Retinal pigment epithelial cell (primary cell): ENCODE data around the gene PEAR1.

Experiments
- DNase-seq: peaks from one replicate; pipeline ENCODE4 v3.0.0-alpha.2; 2010; ENCODE audit warnings: low read depth
- H3K4me3 ChIP-seq: 2 replicates; pipeline ENCODE4 v1.5.1; 2011; ENCODE audit warnings: mild to moderate bottlenecking, low read length, control low read depth, moderate library complexity
- TF ChIP-seq, protein P1 (sequence below): conservative IDR thresholded peaks from 2 replicates; pipeline ENCODE4 v1.5.1; 2011; ENCODE audit warnings: low read depth, low read length, control low read depth, inconsistent platforms

The PEAR1 gene

DNA sequence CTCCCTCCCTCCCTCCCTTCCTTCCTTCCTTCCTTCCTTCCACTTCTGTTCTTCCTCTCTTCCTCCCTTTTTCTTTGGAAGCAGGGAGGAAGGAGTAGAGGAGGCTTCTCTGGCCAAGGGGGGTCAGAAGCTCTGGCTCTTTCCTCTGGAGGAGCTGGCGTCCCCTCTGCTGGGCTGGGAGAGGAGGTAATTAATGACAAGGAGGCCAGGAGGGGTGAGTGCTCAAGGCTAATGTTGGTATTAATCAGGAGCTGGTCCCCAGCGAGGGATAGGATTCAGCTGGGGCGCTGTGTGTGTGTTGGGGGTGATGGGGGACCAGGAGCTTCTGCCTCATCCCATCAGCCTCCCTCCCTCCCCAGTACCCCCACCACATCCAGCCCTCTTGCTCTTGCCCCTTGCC lies 6.2 kb upstream of the PEAR1 start:
- no peak for DNase-seq
- H3K4me3 ChIP-seq = no peak overlapping the region
- TF ChIP-seq, protein P1, sequence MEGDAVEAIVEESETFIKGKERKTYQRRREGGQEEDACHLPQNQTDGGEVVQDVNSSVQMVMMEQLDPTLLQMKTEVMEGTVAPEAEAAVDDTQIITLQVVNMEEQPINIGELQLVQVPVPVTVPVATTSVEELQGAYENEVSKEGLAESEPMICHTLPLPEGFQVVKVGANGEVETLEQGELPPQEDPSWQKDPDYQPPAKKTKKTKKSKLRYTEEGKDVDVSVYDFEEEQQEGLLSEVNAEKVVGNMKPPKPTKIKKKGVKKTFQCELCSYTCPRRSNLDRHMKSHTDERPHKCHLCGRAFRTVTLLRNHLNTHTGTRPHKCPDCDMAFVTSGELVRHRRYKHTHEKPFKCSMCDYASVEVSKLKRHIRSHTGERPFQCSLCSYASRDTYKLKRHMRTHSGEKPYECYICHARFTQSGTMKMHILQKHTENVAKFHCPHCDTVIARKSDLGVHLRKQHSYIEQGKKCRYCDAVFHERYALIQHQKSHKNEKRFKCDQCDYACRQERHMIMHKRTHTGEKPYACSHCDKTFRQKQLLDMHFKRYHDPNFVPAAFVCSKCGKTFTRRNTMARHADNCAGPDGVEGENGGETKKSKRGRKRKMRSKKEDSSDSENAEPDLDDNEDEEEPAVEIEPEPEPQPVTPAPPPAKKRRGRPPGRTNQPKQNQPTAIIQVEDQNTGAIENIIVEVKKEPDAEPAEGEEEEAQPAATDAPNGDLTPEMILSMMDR = no peak

DNA sequence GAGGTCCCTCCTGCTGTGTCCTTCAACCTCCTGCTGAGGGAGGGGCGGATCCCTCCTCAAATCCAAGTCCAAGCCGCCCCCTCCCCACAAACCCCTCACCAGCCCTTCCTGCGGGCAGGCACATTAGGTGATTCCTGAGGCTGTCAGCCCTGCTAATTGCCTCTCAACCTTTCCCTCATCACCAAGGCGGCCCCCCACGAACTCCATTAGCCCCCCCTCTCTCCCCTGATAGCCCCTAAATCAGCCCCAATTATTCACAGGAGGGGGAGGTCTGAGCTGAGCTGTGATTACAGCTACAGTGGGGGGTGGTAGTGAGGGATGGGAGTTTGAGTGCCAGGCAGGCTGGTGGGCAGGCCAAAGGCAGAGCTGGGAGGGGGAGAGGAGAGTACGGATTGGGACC lies 5.8 kb upstream of the PEAR1 start:
- TF ChIP-seq, protein P1 = no peak
- H3K4me3 ChIP-seq = no peak overlapping the region
- no peak for DNase-seq

DNA sequence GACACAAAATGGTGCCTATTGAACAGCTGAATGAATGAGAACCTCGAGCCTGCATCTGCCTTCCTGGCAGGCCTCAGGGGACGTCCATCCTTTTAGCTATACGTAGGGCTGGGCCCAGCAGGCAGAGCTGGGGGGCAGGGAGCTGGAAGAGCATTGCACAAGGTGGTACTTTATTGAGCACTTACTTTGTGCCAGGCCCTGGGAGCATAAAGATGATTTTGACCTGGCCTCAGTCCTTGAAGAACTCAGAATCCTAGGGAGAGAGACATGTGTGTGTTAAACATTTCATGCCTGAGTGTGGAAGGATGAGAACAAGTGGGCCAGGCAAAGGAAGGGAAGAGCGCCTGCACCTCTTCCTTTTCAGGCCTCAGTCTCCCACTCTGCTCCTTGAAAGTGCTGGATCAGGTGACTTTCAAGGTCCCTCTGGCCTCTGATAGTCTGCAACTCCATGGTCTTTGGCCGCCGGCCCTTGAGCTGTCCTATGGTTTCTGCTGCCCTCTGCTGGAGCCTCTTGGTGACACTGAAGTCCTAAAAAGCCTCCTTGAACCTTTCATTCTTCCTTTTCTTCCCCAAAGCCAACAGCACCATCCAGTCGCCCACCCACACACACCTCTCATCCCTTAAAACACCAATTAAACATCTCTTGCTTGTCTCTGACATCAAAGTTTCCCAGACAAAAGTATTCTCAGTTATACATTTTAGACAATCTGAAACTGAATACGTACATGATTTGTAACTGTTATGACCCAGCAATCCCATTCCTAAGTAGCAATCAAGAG lies 3.5 kb upstream of the PEAR1 start:
- H3K4me3 ChIP-seq = no peak overlapping the region
- DNase-seq = no peak
- TF ChIP-seq, protein P1 = peak; percentile 89

DNA sequence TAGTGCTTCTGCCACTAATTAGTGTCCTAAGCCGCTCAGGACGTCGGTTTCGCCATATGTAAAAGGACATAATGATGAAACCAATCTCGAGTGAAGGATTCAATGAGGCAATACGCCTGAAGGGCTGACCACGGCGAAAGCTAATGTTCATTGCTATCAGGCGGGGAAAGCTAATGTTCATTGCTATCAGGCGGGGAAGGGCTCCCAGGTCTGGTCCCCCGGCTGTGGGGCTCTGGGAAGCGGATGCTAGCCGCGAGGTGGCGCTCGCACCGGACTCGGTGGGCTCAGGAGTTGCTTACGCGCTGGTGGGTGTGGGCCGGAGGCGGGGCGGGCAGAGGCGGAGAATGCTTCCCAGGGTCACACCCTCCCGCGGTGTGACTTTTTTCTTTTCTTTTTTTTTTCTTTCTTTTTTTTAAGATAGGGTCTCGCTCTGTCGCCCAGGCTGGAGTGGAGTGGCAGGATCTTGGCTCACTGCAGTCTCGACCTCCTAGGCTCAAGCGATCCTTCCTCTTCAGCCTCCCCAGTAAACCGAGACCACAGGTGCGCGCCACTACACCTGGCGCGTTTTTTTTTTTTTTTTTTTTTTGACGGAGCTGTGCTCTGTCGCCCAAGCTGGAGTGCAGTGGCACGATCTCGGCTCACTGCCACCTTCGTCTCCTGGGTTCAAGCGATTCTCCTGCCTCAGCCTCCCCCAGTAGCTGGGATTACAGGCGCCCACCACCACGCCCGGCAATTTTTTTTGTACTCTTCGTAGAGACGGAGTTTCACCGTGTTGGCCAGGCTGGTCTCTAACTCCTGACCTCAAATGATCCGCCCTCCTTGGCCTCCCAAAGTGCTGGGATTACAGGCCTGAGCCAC lies 1.1 kb upstream of the PEAR1 start:
- DNase-seq = no peak
- H3K4me3 ChIP-seq = peak overlapping the region; percentile 38
- TF ChIP-seq, protein P1 = peak; percentile 85

- TF ChIP-seq, protein P1 = no peak
- no peak for DNase-seq
- H3K4me3 ChIP-seq = peak overlapping the region; percentile 3
Measured at GRCh38 chr1:156894001-156894400, 483 bp downstream of the PEAR1 start.

GRCh38 chr1:156894711-156895454 lies 1.4 kb downstream of the PEAR1 start:
- H3K4me3 ChIP-seq = no peak overlapping the region

More at GRCh38 chr1:156894711-156895454, 1.4 kb downstream of the PEAR1 start:
- TF ChIP-seq, protein P1 = no peak
- DNase-seq = no peak
